Tibial artery (tissue), 4 donors: ENCODE data around the gene HDGFL3.

Source experiments
- DNase-seq, 2 donors: peaks; one replicate each; pipeline ENCODE4 v3.0.0-alpha.2; 2019
- H3K27ac ChIP-seq, 2 donors: fragments of 200-600 bp; sonication (generic) in 1 of 2; 1 replicate in 1 of 2; 2 replicates in 1 of 2; pipeline ENCODE4 v1.5.1; 2018 to 2019; ENCODE audit warnings: mild to moderate bottlenecking in 1 of 2
- H3K27me3 ChIP-seq, 2 donors: fragments of 200-600 bp; sonication (generic) in 1 of 2; one replicate each; pipeline versions ENCODE4 v1.5.1 to v1.6.0; 2016 to 2019
- H3K36me3 ChIP-seq, 3 donors: fragments of 200-600 bp; sonication (generic) in 2 of 3; one replicate each; pipeline ENCODE4 v1.5.1; 2016 to 2019; ENCODE audit warnings: mild to moderate bottlenecking in 2 of 3
- H3K4me1 ChIP-seq, 4 donors: fragments of 200-600 bp; sonication (generic) in 2 of 4; 1 replicate in 3 of 4; 2 replicates in 1 of 4; pipeline ENCODE4 v1.5.1; 2016 to 2019
- H3K4me3 ChIP-seq, 2 donors: fragments of 200-600 bp; sonication (generic) in 1 of 2; 1 replicate in 1 of 2; 2 replicates in 1 of 2; pipeline ENCODE4 v1.5.1; 2018 to 2019; ENCODE audit warnings: mild to moderate bottlenecking in 2 of 2
- H3K9me3 ChIP-seq, 3 donors: fragments of 200-600 bp; sonication (generic) in 1 of 3; one replicate each; pipeline ENCODE4 v1.5.1; 2016 to 2019
- CTCF ChIP-seq, 2 experiments: fragments of 200-600 bp in 1 of 2; fragments of 450-650 bp in 1 of 2; IDR thresholded peaks; one replicate each; pipeline ENCODE4 v1.5.1; 2017 to 2019; ENCODE audit warnings: antibody characterized with exemption in 2 of 2, mild to moderate bottlenecking in 1 of 2, moderate library complexity in 1 of 2
- intact Hi-C: fragments of 100-400 bp; cut with DNase I; formaldehyde crosslinking; loops from one replicate; pipeline ENCODE4 v1.15.0; 2023; ENCODE audit warnings: low total_unique reads

HDGFL3 gene

GRCh38 chr15:83112233-83112955 is 95.2 kb downstream of the HDGFL3 start:
- intact Hi-C loops: no loop called here
- no peak for DNase-seq
- Histone ChIP-seq H3K4me3 (no peak overlapping the region), H3K9me3 (no peaks in the 10 kb centered on the region), H3K27ac (no peak overlapping the region), H3K36me3 (peaks cover 0 to 14% (median 13%) of the 10 kb centered on the region in 3 donors), H3K27me3 (peaks cover 0 to 14% of the 10 kb centered on the region in 2 donors), H3K4me1 (peaks cover 0 to 17% (median 11%) of the 10 kb centered on the region in 4 donors)
- no peak for TF ChIP-seq CTCF (IDR thresholded peaks at IDR 0.05)

GRCh38 chr15:83111149-83111548 is 96.5 kb downstream of the HDGFL3 start:
- peaks cover 0 to 15% of the 10 kb centered on the region in 2 donors for H3K27me3 ChIP-seq
- H3K4me1 ChIP-seq: peaks cover 0 to 22% (median 15%) of the 10 kb centered on the region in 4 donors
- no peak overlapping the region for H3K4me3 ChIP-seq
- no peak for DNase-seq
- no peak overlapping the region for H3K27ac ChIP-seq
- H3K9me3 ChIP-seq: no peaks in the 10 kb centered on the region
- TF ChIP-seq CTCF (IDR thresholded peaks at IDR 0.05): no peak
- peaks cover 0 to 14% (median 13%) of the 10 kb centered on the region in 3 donors for H3K36me3 ChIP-seq
- intact Hi-C loops: no loop called here

GRCh38 chr15:83110381-83110780 is 97.2 kb downstream of the HDGFL3 start:
- no peak for DNase-seq
- H3K27me3 ChIP-seq: peaks cover 0 to 15% of the 10 kb centered on the region in 2 donors
- peaks cover 0 to 22% (median 15%) of the 10 kb centered on the region in 4 donors for H3K4me1 ChIP-seq
- no peak overlapping the region for H3K4me3 ChIP-seq
- no peaks in the 10 kb centered on the region for H3K9me3 ChIP-seq
- H3K27ac ChIP-seq: no peak overlapping the region
- peaks cover 0 to 10% (median 9%) of the 10 kb centered on the region in 3 donors for H3K36me3 ChIP-seq
- TF ChIP-seq CTCF (IDR thresholded peaks at IDR 0.05): no peak
- intact Hi-C loops: no loop called here

- Histone ChIP-seq H3K27ac (no peak overlapping the region), H3K4me1 (peaks cover 0 to 22% (median 15%) of the 10 kb centered on the region in 4 donors)
- intact Hi-C loops: loop anchor here (10.0 kb wide), 1 partner anchor 95 kb away; the partner anchor contains the start of gene C15orf40
Observed at GRCh38 chr15:83109532-83109931, 98.1 kb downstream of the HDGFL3 start.

More at GRCh38 chr15:83109532-83109931, 98.1 kb downstream of the HDGFL3 start:
- no peak for DNase-seq
- no peak for TF ChIP-seq CTCF (IDR thresholded peaks at IDR 0.05)
- Histone ChIP-seq H3K27me3 (peaks cover 0 to 15% of the 10 kb centered on the region in 2 donors), H3K9me3 (no peaks in the 10 kb centered on the region), H3K4me3 (no peak overlapping the region), H3K36me3 (peaks cover 0 to 5% (median 3%) of the 10 kb centered on the region in 3 donors)
